GM21786 (cell line): ENCODE data around the gene GABRG3.

Experiments used
- ATAC-seq: cut with Tn5 transposase; IDR thresholded peaks from one replicate; pipeline ENCODE4 v1.9.1; 2021; ENCODE audit not compliant: unreplicated experiment

GABRG3 gene

GRCh38 chr15:27490867-27491595 is 520.0 kb downstream of the GABRG3 start:
- no peak for ATAC-seq

- no peak for ATAC-seq
Observed at GRCh38 chr15:27491666-27492621, 521.0 kb downstream of the GABRG3 start.

- ATAC-seq = no peak
Observed at GRCh38 chr15:27495963-27496459, 525.0 kb downstream of the GABRG3 start.

GRCh38 chr15:27498700-27499099 is 527.7 kb downstream of the GABRG3 start:
- no peak for ATAC-seq

GRCh38 chr15:27499191-27499590 is 528.2 kb downstream of the GABRG3 start:
- ATAC-seq = no peak

- ATAC-seq = no peak
Observed at GRCh38 chr15:27499719-27500118, 528.7 kb downstream of the GABRG3 start.

- ATAC-seq = no peak
Observed at GRCh38 chr15:27500206-27500605, 529.2 kb downstream of the GABRG3 start.

GRCh38 chr15:27506752-27507151 is 535.8 kb downstream of the GABRG3 start:
- no peak for ATAC-seq

GRCh38 chr15:27509014-27509413 is 538.0 kb downstream of the GABRG3 start:
- ATAC-seq = no peak

GRCh38 chr15:27512281-27513001 is 541.5 kb downstream of the GABRG3 start:
- no peak for ATAC-seq

- ATAC-seq = no peak
Observed at GRCh38 chr15:27514526-27514925, 543.5 kb downstream of the GABRG3 start.

- no peak for ATAC-seq
Observed at GRCh38 chr15:27527490-27528067, 556.6 kb downstream of the GABRG3 start.

GRCh38 chr15:27529399-27529798 is 558.4 kb downstream of the GABRG3 start:
- ATAC-seq = no peak

- ATAC-seq = no peak
Observed at GRCh38 chr15:27530994-27531393, 560.0 kb downstream of the GABRG3 start.

GRCh38 chr15:27532358-27532757 is 561.4 kb downstream of the GABRG3 start:
- no peak for ATAC-seq

GRCh38 chr15:27535445-27536129 is 564.6 kb downstream of the GABRG3 start:
- no peak for ATAC-seq

GRCh38 chr15:27538325-27538724 is 567.3 kb downstream of the GABRG3 start:
- ATAC-seq = no peak

GRCh38 chr15:27541581-27541980 is 570.6 kb downstream of the GABRG3 start:
- ATAC-seq = no peak

GRCh38 chr15:27545494-27546255 is 574.7 kb downstream of the GABRG3 start:
- no peak for ATAC-seq
